NCI-H82 treated with DMSO at 0.1 percent for 48 hours (cell line): ENCODE measurements around the gene HTR1D.
"Not testable (repeated sequence)": the region's sequence is repeated elsewhere in the genome, so short reads cannot be mapped to it uniquely, and the experiment has no call there.

Experiments
- DNase-seq: peaks from one replicate; lab custom pipeline; 2025; ENCODE audit not compliant: unreplicated experiment; lab: John Stamatoyannopoulos, UW

The HTR1D gene

DNA sequence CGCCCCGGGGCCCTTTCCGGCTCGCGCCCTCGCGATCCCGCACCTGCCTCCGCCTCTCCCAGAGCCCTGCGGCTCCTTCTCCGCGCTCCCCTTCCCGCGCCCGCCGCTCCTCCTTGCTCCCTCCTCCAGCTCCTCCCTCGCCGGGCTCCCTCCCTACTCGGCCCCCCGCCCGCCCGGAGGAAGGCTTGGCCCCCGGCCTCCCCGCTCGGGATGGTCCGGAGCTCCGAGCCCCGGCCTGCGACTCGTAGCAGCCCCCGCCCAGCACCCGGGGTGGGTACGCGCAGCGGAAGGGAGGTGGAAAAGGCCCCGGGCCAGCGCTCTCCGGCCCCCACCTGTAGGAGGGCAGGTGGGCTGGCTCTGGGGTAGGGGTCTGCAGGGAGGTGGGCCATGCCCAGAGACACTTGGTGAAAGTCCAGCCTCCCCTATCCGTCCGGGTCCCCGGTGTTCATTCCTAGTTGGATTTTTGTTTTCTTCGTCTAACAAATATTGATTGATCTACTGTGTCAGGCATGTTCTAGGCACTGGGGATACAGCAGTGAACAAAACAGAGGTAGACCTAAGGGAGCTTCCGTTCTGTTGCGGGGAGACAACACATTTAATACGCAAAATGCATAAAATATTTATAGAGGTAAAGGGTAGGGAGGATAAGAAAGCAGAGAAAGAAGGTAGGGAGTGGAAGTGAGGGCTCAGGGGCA lies at the start of gene HTR1D:
Gene HTR1D, minus strand, starts transcription at position 82 of the 695 bp plus-strand sequence. CDS start 23,283 bp downstream, outside the sequence.
- DNase-seq = no peak

GRCh38 chr1:23263380-23263887 lies 46.1 kb upstream of the HTR1D start:
- DNase-seq = no peak

GRCh38 chr1:23258082-23258481 lies 40.8 kb upstream of the HTR1D start:
- DNase-seq = not testable (repeated sequence)

GRCh38 chr1:23257371-23257770 lies 40.1 kb upstream of the HTR1D start:
- DNase-seq = not testable (repeated sequence)

- DNase-seq = no peak
These were observed 37.3 kb upstream of the HTR1D start for GRCh38 chr1:23254584-23254983.

GRCh38 chr1:23251812-23252211 lies 34.5 kb upstream of the HTR1D start:
- no peak for DNase-seq

GRCh38 chr1:23249787-23250454 lies 32.6 kb upstream of the HTR1D start:
- DNase-seq = no peak

- no peak for DNase-seq
These were observed 30.0 kb upstream of the HTR1D start for GRCh38 chr1:23247276-23247675.

DNA sequence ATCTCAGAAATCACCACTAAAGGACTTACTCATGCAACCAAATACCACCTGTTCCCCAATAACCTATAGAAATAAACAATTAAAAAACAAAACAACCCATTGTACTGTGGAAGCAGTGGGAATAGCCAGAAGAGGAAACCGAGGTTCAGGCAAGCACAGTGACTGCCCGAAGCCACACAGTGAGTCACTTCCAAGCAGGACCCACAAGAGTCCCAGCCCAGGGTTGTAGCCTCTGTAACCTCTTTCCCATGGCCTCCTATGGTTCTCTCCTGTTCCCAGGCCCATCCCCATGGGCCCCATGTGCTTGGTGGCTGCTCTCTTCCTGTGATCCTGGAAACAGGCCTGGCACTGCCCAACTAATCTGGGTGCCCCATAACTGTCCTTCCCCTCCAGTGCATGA lies 29.0 kb upstream of the HTR1D start:
- DNase-seq = no peak

DNA sequence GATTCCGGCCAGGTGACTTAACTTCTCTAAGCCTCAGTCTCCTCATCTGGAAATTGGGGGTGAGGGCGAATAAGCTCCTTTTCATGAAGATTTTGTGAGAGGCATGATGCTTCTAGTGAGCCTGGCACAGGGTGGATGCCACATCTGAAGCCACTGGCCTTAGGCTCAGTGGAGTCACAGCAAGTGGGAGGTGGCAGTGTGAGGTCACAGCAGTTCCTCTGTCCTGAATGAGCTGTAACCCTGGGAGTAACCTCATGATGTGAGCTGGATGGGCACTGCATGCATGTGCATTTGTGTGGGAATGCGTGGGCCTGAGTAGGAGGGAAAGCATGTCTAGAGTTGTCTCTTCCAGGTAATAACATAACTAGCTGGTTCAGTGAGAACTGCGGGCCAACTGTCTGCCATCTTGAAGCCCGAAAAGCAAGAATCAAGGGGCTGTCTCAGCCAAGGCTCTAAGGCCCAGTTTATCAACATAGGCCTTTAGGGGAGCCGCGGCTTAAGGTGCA lies 27.0 kb upstream of the HTR1D start:
- DNase-seq = no peak

- DNase-seq = no peak
These were observed 25.1 kb upstream of the HTR1D start for GRCh38 chr1:23242414-23242813.

- DNase-seq = no peak
These were observed 22.5 kb upstream of the HTR1D start for GRCh38 chr1:23239638-23240295.

- DNase-seq = no peak
These were observed 21.3 kb upstream of the HTR1D start for GRCh38 chr1:23238565-23238964.

DNA sequence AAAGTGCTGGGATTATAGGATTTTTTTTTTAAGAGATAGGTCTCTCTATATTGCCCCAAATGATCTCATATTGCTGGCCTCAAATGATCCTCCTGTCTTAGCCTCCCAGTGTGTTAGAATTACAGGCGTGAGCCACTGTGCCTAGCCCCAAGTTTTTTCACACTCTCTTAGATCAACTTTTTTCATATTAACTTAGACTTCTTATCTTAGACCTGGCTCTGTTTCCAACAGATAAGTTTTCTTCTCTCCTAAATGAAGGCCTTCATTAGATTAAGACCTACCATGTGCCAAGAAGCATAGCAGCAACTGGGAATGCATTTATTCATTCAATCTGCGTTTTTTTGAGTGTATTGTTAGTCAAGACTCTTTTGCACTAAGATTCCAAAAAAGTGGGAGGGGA lies 20.2 kb upstream of the HTR1D start:
- DNase-seq = no peak

DNA sequence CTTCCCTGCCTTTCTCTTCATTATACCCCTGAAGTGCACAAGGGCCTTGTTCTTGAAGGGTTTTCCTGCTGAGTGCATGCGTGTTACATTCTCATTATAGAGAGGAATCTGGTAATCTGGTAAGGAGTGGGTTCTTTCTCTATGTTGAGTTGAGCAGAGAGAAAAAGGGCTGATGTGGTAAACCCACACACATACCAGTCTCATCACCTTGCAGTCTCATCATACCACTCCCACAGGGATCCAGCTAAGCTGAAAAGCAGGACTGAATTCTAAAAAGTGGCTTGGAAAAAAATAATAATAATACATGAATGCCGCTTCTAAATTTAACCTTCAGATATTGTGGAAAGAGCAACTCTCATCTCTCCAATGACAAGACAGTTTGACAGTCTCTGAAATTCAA lies 10.5 kb upstream of the HTR1D start:
- no peak for DNase-seq

- no peak for DNase-seq
These were observed 7.7 kb upstream of the HTR1D start for GRCh38 chr1:23224739-23225648.

GRCh38 chr1:23223963-23224362 lies 6.7 kb upstream of the HTR1D start:
- DNase-seq = not testable (repeated sequence)

GRCh38 chr1:23223490-23223951 lies 6.2 kb upstream of the HTR1D start:
- DNase-seq = not testable (repeated sequence)

DNA sequence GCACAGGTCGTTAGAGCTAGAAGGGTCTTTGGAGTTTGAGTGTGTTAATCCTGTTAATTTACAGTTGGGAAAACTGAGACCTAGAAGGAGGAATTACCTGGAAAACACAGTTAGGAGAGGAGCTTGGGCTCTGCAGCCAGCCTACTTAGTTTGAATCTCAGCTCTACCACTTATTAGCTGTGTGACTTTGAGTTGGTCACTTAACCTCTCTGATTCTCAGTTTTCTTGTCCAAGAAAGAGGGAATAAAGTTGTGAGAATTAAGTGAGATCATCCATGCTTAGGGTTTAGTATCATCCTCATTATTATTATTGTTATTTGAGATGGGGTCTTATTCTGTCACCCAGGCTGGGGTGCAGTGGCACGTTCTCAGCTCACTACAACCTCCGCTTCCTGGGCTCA lies 5.4 kb upstream of the HTR1D start:
- DNase-seq = no peak

DNA sequence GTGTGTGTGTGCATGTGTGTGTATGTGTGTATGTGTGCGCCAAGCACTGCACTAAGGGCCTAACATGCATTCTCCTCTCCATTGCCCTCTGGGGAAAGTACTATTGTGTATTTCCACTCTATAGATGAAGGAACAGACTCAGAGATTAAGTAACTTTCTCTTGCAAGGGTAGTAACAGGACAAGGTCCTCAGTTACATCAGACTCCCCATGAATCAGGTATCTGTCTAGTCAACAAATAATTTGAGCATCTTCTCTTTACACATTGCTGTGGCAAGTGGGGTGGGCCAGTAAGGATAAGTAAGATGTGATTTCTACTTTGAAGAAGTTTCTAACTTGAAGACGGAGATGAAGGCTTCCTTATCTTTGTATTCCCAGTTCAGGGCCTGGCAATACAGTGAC lies 5.0 kb upstream of the HTR1D start:
- DNase-seq = no peak

DNA sequence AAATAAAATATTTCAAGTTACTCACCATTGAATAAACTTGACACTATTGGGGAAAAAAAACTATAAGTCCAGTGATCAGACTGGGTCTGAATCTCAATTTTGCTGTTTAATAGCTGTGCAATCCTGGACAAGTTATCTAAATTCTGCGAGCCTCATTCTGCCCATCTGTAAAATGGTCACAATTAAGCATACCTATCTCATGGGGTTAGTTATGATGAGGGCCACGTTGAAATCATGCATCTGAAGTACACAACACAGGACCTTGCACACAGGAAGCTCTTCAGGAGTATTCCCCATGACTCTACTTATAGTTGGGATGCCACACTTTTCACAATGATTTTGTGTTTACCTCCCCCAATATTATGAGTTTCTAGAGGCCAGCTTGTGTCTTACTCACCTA lies 3.8 kb upstream of the HTR1D start:
- no peak for DNase-seq
